Left renal pelvis (tissue), 4 donors: ENCODE results near the gene NTSR1. TPM values are rescaled to one million over a fixed set of nuclear protein-coding genes. Genes with fewer than 3 reads are reported as not detected.

Experiments used
- DNase-seq, 4 donors: peaks; one replicate each; pipeline ENCODE4 v3.0.0-alpha.2; 2013; ENCODE audit warnings: low read depth in 4 of 4, low spot score in 3 of 4
- polyA plus RNA-seq, 4 donors: library from polyadenylated mRNA; unstranded; fragments of 120-200 nt; gene quantifications; one replicate each; pipeline ENCODE4 v1.2.1, GENCODE V29; 2013; ENCODE audit not compliant: insufficient read length in 4 of 4

NTSR1 gene
- polyA plus RNA-seq, 4 donors = 0.10 to 1.4 (median 1.2) TPM

DNA sequence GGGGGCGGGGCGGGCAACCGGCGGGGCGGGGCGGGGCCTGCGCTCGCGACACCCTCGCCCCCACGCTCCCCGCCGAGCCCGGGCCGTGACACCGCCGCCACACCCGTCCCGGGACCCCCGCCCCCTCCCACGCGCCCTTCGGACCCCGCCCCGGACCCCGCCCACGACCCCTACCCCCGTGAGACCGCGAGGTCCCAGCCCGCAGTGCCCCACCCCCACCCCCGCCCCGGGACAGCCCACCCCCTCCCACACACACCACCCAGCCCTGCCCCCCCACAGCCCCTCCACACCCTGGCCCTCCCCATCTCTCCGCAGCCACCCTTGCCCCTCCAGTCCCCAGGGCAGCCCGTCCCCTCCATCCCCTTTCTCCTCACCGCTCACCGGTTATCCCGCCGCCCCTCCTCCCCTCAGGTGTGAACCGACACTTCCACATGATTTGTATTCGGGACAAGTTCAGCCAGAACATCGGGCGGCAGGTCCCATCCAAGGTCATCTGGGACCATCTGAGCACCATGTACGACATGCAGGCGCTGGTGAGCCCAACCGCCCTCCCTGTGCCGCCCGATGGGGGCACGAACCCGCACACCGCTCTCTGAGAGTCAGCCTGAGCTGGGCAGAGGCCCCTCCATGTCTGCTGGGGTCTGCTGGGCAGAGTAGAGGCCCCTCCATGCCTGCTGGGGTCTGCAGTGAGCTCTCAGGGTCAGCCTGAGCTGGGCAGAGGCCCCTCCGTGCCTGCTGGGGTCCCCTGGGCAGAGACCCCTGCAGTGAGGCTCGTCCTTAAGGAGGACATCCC, 88.3 kb downstream of the NTSR1 start:
- no peak for DNase-seq

DNA sequence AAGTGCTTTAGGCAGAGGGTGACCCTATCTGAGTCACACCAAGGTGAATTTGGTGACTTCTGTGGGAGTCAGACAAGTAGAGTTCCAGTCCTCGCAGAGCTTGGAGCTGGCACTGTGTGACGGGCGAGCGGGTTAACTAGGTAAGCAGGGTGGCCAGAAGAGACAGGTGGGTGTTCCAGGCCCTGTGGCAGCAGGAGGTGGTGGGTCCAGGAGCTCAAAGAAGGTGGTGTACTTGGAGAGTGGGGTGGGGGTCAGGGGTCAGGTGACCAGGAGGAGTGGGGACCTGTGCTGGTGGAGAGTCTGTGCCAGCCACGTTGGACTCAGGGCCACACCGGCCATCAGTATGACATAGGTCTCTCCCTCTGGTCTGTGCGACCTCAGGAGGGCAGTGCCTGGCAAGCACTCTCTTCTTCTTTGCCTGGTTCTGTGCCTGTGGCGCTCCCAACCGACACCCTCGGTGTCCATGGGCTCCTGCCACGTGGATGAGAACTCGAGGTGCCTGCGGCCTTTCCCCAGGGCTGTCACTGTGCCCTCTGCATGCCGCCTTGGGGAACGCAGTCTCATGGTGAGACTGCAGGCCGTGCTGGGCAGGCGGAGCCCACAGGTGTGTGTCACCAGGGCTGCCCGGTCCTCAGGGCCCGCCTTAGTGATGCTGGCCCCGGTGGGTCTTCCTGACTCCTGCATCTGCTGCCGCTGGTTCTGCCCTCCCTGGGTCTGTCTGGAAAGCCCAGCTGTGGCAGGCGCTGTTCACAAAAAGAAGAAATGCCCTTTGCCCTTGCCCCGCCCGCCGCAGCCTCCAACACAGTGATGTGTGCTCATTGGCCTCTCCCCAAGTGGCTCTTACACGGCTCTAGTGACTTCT, 89.3 kb downstream of the NTSR1 start:
- DNase-seq = no peak

DNA sequence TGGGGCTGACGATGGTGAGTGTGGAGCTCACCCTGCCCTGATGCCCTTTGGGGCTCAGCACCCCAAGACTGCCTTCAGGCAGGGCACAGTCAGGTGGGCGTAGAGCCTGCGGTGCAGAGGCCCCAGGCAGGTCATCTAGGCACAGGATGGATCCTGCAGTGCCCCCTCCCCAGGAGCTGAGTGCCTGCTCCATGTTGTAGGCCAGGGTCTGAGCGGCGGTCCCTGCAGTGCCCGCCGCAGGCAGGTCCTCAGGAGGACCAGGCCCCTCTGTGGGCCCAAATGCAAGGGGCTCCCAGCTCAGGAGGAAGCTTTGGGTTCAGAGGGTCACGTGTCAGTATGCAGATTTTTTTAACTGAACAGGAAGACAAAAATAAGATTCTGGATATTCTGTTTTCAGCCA, 90.4 kb downstream of the NTSR1 start:
- no peak for DNase-seq

GRCh38 chr20:62799459-62799858, 90.8 kb downstream of the NTSR1 start:
- DNase-seq = no peak

DNA sequence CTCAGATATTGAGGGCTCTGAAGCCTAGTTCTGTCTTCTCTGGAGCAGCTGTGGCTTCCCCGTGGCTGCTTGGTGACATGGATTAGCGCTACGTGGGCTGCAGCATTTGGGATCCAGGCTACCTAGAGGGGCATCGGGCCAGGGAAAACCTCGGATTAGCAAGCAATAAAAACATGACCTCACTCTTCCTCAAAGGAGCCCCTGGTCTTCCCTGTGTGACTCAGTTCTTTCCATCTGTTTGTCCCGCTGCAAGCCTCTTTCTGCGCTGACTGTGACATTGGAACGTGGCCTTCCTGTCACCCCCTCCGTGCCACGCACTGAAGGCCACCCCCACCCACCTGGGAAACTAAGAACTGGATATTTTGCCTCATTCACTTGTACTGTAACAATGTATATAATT, 91.2 kb downstream of the NTSR1 start:
- DNase-seq = no peak

GRCh38 chr20:62800314-62801259, 92.0 kb downstream of the NTSR1 start:
- DNase-seq = no peak

- DNase-seq = no peak
Measured at GRCh38 chr20:62801284-62802010, 92.8 kb downstream of the NTSR1 start.

DNA sequence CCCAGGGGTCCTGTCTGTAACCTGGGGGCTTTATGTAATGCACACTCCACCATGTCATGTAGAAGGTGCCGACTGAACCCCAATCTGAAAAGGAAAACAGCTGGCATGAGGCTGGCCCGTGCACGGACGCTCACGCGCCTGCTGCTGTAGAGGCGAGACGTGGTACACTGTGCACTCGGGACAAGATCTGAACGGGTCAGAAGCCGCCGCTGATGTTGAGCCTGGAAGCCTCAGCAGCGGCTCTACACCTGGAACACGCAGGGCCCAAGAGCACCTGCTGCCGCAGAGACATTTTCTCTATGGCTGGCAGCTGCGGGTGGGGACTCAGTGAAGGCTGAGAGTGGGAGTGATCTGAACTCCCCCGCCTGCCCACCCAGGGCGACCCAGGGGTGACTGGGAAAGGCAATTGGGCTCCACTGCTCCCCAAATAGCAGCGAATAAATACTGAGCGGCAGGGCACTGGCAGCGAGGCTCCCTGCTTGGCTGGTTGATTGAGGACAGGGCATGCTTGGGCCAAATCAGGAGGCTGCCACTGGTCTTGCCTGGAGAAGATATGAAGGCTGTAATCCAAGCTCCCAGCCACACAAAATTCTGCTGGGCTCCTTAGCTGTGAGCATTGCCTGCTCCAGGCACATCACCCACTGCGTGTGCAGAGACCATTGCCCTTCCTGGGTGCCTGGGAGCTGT, 93.5 kb downstream of the NTSR1 start:
- no peak for DNase-seq

GRCh38 chr20:62804021-62804626, 95.5 kb downstream of the NTSR1 start:
- DNase-seq = no peak

DNA sequence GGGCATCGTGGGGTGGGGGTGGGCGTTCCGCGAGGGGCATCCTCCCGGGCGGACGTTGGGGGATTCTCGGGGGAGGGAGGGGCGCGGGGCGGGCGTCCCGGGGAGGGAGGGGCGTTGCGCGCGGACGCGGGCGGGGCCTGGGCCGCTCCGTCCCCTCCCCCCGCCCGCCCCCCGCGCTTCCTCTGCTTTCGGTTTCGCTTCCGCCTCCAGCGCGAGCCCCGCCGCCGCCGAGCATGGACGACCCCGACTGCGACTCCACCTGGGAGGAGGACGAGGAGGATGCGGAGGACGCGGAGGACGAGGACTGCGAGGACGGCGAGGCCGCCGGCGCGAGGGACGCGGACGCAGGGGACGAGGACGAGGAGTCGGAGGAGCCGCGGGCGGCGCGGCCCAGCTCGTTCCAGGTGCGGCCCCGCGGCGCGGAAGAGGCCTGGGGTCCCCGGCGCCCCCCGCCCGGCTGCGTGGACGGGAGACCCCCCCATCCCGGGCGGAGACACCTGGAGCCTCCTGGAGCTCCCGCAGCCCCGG, 96.1 kb downstream of the NTSR1 start, which contains the start of gene OGFR:
TSS of gene OGFR (plus strand) at position 209 of the 528 bp plus-strand sequence. CDS start at position 234, 25 bp downstream.
- no peak for DNase-seq

DNA sequence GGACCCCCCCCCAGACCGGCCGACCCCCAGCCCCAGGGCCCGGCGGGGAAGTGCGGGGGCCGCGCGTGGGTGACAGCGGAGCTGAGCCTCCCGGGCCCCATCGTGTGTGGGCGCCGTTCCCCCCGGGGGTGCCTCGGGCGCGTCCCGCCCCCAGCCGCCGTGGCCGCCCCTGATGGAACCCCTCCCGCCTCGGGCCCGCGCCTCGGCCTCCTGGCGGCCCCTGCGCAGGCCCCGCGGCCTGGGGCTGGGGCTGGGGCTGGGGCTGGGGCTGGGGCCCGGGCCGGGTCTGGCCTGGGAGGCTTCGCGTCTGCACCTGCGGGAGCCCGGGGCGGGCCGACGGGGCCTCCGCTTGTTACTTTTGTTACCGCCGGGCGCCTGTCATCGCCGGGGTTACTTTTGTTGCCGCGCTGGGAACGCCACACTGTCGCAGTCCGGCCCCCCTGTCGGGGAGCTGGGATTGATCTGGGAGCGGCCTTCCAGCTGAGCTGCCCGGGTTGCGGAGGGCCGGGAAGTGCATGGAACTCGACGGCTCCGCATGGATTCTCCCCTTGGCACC, 96.6 kb downstream of the NTSR1 start:
- no peak for DNase-seq

DNA sequence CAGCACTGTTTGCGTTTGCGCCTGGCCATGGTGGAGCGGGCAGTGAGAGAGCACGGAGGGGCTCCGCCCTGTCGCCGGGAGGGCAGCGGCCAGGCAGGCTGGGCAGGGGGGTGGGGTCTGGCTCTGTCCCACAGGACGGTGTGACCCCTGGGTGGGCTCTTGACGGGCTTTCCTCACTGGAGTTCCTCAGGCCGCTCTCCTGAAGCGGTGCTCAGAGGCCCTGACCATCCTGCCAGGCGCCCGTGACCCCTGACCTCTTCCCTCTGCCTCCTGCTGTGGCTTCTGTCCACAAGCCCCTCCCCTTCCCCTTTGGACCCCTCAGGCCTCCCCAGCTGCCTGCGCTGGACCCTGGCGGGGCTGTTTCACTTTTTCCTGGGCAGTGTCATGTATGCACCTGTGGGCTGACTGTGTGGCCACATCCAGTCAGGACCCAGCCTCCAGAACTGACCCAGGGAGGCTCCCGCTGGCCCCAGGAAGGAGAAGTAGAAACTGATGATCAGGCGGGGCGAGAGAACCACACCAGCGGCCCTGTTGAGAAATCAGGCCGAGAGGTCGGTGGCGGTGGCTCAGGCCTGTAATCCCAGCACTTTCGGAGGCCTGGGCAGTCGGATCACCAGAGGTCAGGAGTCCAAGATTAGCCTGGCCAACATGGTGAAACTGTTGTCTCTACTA, 97.2 kb downstream of the NTSR1 start:
- DNase-seq = no peak

DNA sequence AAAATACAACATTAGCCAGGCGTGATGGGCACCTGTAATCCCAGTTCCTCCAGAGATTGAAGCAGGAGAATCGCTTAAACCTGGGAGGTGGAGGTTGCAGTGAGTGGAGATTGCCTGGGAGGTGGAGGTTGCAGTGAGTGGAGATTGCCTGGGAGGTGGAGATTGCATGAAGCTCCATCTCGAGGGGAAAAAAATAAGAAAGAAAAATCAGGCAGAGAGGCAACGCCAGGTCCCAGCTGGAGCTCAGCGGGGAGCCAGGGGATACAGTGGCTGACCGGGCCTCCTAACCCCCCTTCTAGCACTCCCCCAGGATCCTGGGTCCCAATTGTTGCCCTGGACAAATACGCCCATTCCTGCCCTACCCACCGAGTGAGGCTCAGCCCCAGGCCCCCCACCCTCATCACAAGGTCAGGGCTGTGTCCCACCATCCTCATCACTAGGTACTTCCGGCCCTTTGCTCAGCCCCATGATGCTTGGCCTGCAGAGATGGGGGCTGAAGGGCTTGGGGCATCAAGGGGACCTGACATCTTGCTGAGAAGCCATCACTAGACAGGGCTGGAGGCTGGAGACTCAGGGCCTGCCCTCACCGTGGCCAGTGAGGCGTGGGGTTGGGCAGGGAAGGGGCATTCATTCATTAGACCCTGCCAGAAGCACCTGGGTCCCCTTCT, 97.9 kb downstream of the NTSR1 start:
- no peak for DNase-seq

DNA sequence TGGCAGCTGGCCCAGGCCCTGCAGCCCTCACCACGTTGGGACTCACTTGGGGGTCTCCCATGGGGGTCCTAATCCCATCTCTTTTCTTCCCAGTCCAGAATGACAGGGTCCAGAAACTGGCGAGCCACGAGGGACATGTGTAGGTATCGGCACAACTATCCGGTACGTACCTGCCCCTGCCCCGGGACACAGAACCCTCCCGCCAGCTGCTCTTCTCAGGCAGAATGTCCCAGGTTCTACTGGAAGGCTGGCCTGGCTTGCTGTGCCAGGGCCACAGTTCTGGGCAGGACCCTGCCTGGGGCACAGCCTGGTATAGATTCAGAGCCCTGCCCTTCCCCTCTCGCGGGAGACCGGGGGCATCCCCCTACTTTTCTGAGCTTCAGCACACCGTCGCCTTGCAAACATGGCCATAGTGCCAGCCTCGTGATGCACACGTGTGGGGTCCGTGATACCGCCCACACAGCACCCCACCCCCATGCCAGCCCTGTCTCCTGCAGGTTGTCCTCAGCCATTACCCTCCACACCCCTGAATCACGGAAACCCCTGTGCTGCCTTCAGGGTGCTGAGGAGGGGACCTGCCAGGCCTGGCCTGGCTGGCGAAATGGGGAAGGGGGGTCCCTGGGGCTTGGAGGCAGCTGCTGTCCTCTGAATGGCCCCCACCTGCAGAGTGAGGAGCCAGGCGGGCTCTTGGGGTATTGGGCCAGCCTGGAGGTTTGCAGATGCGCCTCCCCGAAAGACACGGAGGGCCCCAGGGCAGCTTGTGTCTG, 99.0 kb downstream of the NTSR1 start:
- DNase-seq = no peak

DNA sequence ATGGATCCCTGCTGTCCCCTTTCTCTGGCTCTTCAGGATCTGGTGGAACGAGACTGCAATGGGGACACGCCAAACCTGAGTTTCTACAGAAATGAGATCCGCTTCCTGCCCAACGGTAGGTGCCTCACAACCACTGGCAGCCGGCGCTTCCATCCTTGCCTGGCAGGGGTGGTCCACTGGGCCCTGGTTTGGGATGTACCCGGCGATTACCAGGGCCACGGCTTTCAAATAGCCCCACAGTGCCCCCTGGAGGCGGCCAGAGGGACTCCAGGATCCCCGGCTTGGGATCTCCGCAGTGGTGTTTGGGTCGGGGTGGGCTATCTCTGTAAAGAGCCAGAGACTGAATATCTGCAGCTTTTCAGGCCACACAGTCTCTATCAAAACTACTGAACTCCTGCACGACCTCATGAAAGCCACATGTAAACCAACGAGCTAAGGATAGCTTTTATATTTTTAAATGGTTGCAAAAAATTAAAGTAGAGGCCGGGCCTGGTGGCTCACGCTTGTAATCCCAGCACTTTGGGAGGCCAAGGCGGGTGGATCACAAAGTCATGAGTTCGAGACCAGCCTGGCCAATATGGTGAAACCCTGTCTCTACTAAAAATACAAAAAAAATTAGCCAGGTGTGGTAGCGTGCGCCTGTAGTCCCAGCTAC, 99.7 kb downstream of the NTSR1 start:
- no peak for DNase-seq
